Mucosa of descending colon (tissue), 3 donors: ENCODE measurements around the gene THOC2. TPM values are rescaled to one million over a fixed set of nuclear protein-coding genes. Genes with fewer than 3 reads are reported as not detected.
"Not testable (repeated sequence)": the region's sequence is repeated elsewhere in the genome, so short reads cannot be mapped to it uniquely, and the experiment has no call there.

Experiments
- ATAC-seq: fragments of 200-7000 bp; cut with Tn5 transposase; one replicate; pipeline ENCODE4 v1.9.1; 2020; ENCODE audit warnings: mild to moderate bottlenecking, moderate library complexity
- DNase-seq, 3 donors: peaks; one replicate each; pipeline ENCODE4 v3.0.0-alpha.2; 2020
- H3K36me3 ChIP-seq: fragments of 200-600 bp; one replicate; pipeline ENCODE4 v1.8.0; 2021; ENCODE audit warnings: low read depth, mild to moderate bottlenecking
- H3K4me1 ChIP-seq: fragments of 200-600 bp; one replicate; pipeline ENCODE4 v1.8.0; 2021; ENCODE audit warnings: low read depth, mild to moderate bottlenecking
- H3K4me3 ChIP-seq: fragments of 200-600 bp; one replicate; pipeline ENCODE4 v1.8.0; 2021; ENCODE audit warnings: mild to moderate bottlenecking
- H3K9me3 ChIP-seq: fragments of 200-600 bp; one replicate; pipeline ENCODE4 v1.8.0; 2021; ENCODE audit warnings: mild to moderate bottlenecking
- CTCF ChIP-seq: fragments of 200-600 bp; IDR thresholded peaks from one replicate; pipeline ENCODE4 v1.8.0; 2022; ENCODE audit warnings: antibody characterized with exemption, mild to moderate bottlenecking
- intact Hi-C, 2 donors: fragments of 100-400 bp; cut with DNase I in 1 of 2; cut with micrococcal nuclease in 1 of 2; formaldehyde crosslinking; loops; one replicate each; pipeline versions ENCODE4 v1.11.0 to v1.11.1; 2022; cut with DNase I, micrococcal nuclease
- total RNA-seq, 3 donors: library from RNA; stranded (reverse); fragmentation: NEBNext Ultra II Directional in 2 of 3; extraction: Animal tissue kit (Norgen Biotek cat#: 25700) in 2 of 3; gene quantifications; one replicate each; pipeline versions ENCODE4 v1.2.1 to v1.2.4, GENCODE V29; 2021 to 2023
- donor health status: DM: no; HTN: no; CAD: no; lungs with moderate emphysema.
- donor health status: DM: no; HTN: no; CAD: no.
- donor health status: DM: no; HTN: yes; CAD: no.

THOC2 gene
- total RNA-seq, 3 donors from 2014 or later = 66.5 to 82.6 (median 75.8) TPM

- no peaks in the 10 kb centered on the region for H3K36me3 ChIP-seq
- H3K9me3 ChIP-seq = no peaks in the 10 kb centered on the region
- ATAC-seq = peak; percentile 55
- no peak for TF ChIP-seq CTCF
- H3K4me3 ChIP-seq = no peak overlapping the region
- no peak for DNase-seq
- H3K4me1 ChIP-seq = no peaks in the 10 kb centered on the region
- intact Hi-C loops = no loop called here
Observed at GRCh38 chrX:123695242-123695641, 37.6 kb downstream of the THOC2 start.

- Histone ChIP-seq H3K9me3 (no peaks in the 10 kb centered on the region), H3K36me3 (no peaks in the 10 kb centered on the region), H3K4me3 (no peak overlapping the region), H3K4me1 (no peaks in the 10 kb centered on the region)
- TF ChIP-seq CTCF = no peak
- intact Hi-C loops = no loop called here
- DNase-seq (no peak), ATAC-seq (no peak)
Observed at GRCh38 chrX:123691776-123692175, 41.1 kb downstream of the THOC2 start.

GRCh38 chrX:123688524-123688923, 44.3 kb downstream of the THOC2 start:
- H3K4me3 ChIP-seq = no peak overlapping the region
- no peaks in the 10 kb centered on the region for H3K36me3 ChIP-seq
- no peak for TF ChIP-seq CTCF
- DNase-seq (no peak), ATAC-seq (no peak)
- no peaks in the 10 kb centered on the region for H3K9me3 ChIP-seq
- intact Hi-C loops = no loop called here
- H3K4me1 ChIP-seq = no peaks in the 10 kb centered on the region

- TF ChIP-seq CTCF = no peak
- Histone ChIP-seq H3K9me3 (no peaks in the 10 kb centered on the region), H3K4me1 (no peaks in the 10 kb centered on the region), H3K36me3 (no peaks in the 10 kb centered on the region), H3K4me3 (no peak overlapping the region)
- intact Hi-C loops = no loop called here
- ATAC-seq (peak; percentile 22), DNase-seq (no peak)
Observed at GRCh38 chrX:123685232-123685631, 47.6 kb downstream of the THOC2 start.

- intact Hi-C loops = no loop called here
- no peak for TF ChIP-seq CTCF
- H3K4me1 ChIP-seq = no peaks in the 10 kb centered on the region
- ATAC-seq (no peak), DNase-seq (no peak)
- H3K9me3 ChIP-seq = no peaks in the 10 kb centered on the region
- no peak overlapping the region for H3K4me3 ChIP-seq
- no peaks in the 10 kb centered on the region for H3K36me3 ChIP-seq
Observed at GRCh38 chrX:123682186-123682585, 50.7 kb downstream of the THOC2 start.

- DNase-seq, H3K36me3 ChIP-seq, H3K4me3 ChIP-seq, H3K9me3 ChIP-seq, H3K4me1 ChIP-seq, intact Hi-C loops, ATAC-seq: not testable (repeated sequence)
Observed at GRCh38 chrX:123679733-123680460, 53.0 kb downstream of the THOC2 start.
